ENCODE data around the gene LSM12. TPM values are rescaled to one million over a fixed set of nuclear protein-coding genes. Genes with fewer than 3 reads are reported as not detected.

The LSM12 gene
- total RNA-seq, 1 experiment from 2014 or later: 128 TPM

- H4K8ac ChIP-seq (replicated peaks; ENCODE audit: insufficient read length, low read depth, low read length): no peak overlapping the region
- H3K79me2 ChIP-seq (ENCODE audit: insufficient read depth, low read length): no peaks in the 10 kb centered on the region
- H3K56ac ChIP-seq (ENCODE audit: insufficient read length, low read depth, low read length): no peak overlapping the region
- no peak overlapping the region for H3T11ph ChIP-seq (ENCODE audit: low read length)
- H3K4ac ChIP-seq (ENCODE audit: low read depth, low read length): no peak overlapping the region
- no peak overlapping the region for H2BK12ac ChIP-seq (ENCODE audit: insufficient read length, low read depth, low read length)
- Mint-ChIP-seq H3K4me1 (peaks cover 39 to 40% of the 10 kb centered on the region in 2 experiments), H3K4me3 (no peak overlapping the region; a peak in 1 of 5 replicates), H3K27me3 (ENCODE audit: low read depth) (peaks cover 1% of the 10 kb centered on the region; the same call in 1 of the 2 replicates), H3K27ac (peak overlapping the region in 2 of 3 experiments; percentile 82 to 97; a peak in 3 of 7 replicates), H3K9me3 (no peaks in the 10 kb centered on the region), H3K36me3 (ENCODE audit: insufficient read depth in 1 of 3, low read depth in 3 of 3) (peaks cover 26 to 42% (median 38%) of the 10 kb centered on the region in 3 experiments; a peak in 6 of 7 replicates)
- TF ChIP-seq CTCF (conservative IDR thresholded peaks at IDR 0.05): no peak
- no peak overlapping the region for H2AK5ac ChIP-seq (ENCODE audit: insufficient read length, low read length)
- peaks cover 6% of the 10 kb centered on the region for H3K23me2 ChIP-seq (ENCODE audit: insufficient read length, low read depth, low read length, poor library complexity, severe bottlenecking)
- no peak overlapping the region for H2BK15ac ChIP-seq (ENCODE audit: low read depth, low read length)
- no peak overlapping the region for H3K14ac ChIP-seq (ENCODE audit: insufficient read depth, low read length)
- H3K27me3 ChIP-seq (ENCODE audit: insufficient read depth, low read length): no peaks in the 10 kb centered on the region
- no peaks in the 10 kb centered on the region for H3K79me1 ChIP-seq (ENCODE audit: insufficient read depth, low read depth, low read length, poor library complexity, severe bottlenecking)
- H3K9ac ChIP-seq (ENCODE audit: extremely low read depth, insufficient read length, low read length): no peak overlapping the region
- no peak overlapping the region for H4K91ac ChIP-seq (ENCODE audit: insufficient read length, low read depth, low read length)
- no peak overlapping the region for H3K23ac ChIP-seq (ENCODE audit: insufficient read length, low read depth, low read length)
- H3K27ac ChIP-seq (ENCODE audit: insufficient read length, low read depth, low read length): no peak overlapping the region
- no peak overlapping the region for H2BK120ac ChIP-seq (ENCODE audit: low read depth, low read length, poor library complexity, severe bottlenecking)
- no peak overlapping the region for H2BK5ac ChIP-seq (ENCODE audit: insufficient read length, low read length)
- no CpG with 5 or more reads among the region's 16 CpGs for WGBS (ENCODE audit: extremely low coverage, insufficient read length, low lambda C conversion rate)
- no peaks in the 10 kb centered on the region for H3K4me1 ChIP-seq (ENCODE audit: insufficient read depth, low read length)
- H2AFZ ChIP-seq (ENCODE audit: low read length): no peak overlapping the region
- H2BK20ac ChIP-seq (ENCODE audit: low read depth, low read length, poor library complexity, severe bottlenecking): no peak overlapping the region
- no peak overlapping the region for H3K18ac ChIP-seq (ENCODE audit: insufficient read length, low read depth, low read length)
- no peak overlapping the region for H3K4me2 ChIP-seq (ENCODE audit: insufficient read depth, insufficient read length, low read length)
- H4K5ac ChIP-seq (ENCODE audit: insufficient read length, low read depth, low read length): no peak overlapping the region
- DNase-seq: no peak
- H4K20me1 ChIP-seq (ENCODE audit: control insufficient read depth, insufficient read depth, insufficient read length): no peaks in the 10 kb centered on the region
- no peaks in the 10 kb centered on the region for H3K9me3 ChIP-seq (ENCODE audit: control insufficient read depth, low read depth, low read length)
Observed at GRCh38 chr17:44088254-44088653, 21.8 kb upstream of the LSM12 start.

Data from H9 (cell line).